Erythroblast (primary cell): ENCODE data around the gene PLEKHH3.

Experiments
- GATA1 ChIP-seq: IDR thresholded peaks from 2 replicates; pipeline ENCODE4 v1.6.1; 2011; ENCODE audit warnings: low read depth, mild to moderate bottlenecking, control low read depth, low read length, moderate library complexity
- POLR2A ChIP-seq: IDR thresholded peaks from 2 replicates; pipeline ENCODE4 v1.6.1; 2011; ENCODE audit warnings: mild to moderate bottlenecking, low read length

DNA sequence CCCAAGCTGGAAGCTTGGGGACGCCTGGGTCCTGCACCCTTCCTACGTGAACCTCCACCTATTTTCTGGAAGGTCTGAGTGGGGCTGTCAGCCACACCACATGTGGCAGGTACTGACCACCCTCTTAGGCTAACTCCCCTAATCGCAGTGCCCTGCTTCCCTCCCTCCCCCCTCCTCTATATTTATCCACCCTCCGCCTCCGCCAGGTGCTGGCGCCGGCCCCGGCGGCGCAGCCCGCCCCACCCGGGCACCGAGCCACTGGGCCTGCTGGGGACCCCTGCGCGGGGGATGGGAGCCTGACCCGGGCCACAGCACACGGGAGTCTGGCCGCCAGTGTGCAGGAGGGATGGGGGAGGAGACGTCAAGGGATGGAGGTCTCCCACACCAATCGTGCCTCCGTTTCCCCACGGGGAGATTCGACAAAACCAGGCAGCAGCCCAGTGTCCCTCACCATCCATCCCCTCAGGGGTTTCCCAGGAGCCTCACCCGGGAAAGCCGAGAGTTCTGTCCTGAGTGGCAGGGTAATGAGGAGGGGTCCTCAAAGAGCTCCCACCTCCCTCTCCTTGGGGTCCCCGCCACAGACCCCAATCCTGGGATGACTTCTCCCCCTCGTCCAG lies 1.3 kb downstream of the PLEKHH3 start:
- TF ChIP-seq POLR2A (peak; percentile 51), GATA1 (no peak)
